AG09319 (cell line): ENCODE measurements around the gene SLC35C1.

Experiments
- DNase-seq: peaks from one replicate; pipeline ENCODE4 v3.0.0-alpha.2; 2010; ENCODE audit warnings: low read depth; ENCODE audit errors: extremely low read depth
- TF ChIP-seq, protein P1 (sequence below): IDR thresholded peaks from 2 replicates; pipeline ENCODE4 v1.5.1; 2011; ENCODE audit warnings: low read depth, mild to moderate bottlenecking, inconsistent platforms, low read length, moderate library complexity

SLC35C1 gene

DNA sequence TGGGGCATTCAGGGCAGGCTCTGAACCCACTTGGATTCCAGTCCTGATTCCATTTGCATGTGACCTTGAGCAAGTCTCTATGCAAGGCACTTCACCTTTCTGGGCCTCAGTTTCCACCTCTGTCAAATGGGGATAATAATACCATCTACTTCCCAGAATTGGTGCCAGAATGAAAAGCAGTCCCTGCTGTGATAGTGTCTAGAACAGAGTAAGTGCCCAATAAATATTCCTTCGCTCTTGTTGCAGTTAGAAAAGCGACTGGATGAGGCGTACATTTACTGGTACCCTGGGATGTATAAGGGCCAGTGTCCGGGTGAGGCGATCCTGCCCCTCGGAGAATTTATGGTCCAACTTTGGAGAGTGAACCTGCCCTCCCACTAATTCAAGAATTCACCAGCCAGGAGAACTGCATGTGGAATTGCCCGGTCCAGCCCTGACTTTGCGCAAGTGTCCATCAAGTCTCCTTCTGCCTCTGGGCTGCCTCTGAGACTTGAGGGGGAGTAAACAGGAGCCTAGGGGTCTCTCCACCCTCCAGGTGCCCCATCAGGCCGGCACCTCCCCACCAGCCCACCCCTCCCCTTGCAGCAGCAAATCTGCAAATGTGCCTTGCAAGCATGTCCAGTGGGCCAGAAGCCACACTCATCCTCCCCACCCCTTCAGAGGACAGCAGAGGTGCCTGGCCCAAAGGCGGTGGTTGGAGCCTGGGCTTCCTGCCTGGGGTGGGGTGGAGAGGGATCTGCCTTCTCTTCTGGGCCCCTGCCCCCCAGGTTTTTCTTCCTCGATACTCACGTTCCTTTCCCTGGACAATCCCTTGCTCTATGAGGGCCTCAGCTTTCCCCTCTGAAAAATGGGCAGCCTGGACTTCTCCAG lies 30.9 kb upstream of the SLC35C1 start:
- no peak for DNase-seq

DNA sequence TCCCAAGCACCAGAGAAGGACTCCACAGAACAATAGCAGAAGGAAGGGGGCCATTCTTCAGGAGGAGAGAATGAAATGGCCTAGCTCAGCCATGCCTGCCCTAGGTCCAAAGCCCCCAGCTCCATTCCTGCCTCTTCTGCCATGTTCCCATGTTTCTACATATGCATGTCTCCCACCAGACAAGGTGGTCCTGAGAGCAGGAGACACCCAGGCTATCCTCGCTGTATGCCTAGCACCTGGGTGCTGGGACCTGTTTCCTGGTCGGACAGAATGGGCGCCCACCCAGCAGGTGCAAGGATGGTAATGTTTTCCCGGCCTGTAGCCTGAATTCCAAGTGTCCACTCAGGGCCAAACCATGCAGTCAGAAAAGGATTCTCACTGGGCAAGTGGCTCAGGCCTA lies 30.2 kb upstream of the SLC35C1 start:
- DNase-seq, result no peak
- TF ChIP-seq, protein P1, sequence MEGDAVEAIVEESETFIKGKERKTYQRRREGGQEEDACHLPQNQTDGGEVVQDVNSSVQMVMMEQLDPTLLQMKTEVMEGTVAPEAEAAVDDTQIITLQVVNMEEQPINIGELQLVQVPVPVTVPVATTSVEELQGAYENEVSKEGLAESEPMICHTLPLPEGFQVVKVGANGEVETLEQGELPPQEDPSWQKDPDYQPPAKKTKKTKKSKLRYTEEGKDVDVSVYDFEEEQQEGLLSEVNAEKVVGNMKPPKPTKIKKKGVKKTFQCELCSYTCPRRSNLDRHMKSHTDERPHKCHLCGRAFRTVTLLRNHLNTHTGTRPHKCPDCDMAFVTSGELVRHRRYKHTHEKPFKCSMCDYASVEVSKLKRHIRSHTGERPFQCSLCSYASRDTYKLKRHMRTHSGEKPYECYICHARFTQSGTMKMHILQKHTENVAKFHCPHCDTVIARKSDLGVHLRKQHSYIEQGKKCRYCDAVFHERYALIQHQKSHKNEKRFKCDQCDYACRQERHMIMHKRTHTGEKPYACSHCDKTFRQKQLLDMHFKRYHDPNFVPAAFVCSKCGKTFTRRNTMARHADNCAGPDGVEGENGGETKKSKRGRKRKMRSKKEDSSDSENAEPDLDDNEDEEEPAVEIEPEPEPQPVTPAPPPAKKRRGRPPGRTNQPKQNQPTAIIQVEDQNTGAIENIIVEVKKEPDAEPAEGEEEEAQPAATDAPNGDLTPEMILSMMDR, result no peak

More for the DNA sequence above, 30.9 kb upstream of the SLC35C1 start:
- TF ChIP-seq, protein P1, result no peak

DNA sequence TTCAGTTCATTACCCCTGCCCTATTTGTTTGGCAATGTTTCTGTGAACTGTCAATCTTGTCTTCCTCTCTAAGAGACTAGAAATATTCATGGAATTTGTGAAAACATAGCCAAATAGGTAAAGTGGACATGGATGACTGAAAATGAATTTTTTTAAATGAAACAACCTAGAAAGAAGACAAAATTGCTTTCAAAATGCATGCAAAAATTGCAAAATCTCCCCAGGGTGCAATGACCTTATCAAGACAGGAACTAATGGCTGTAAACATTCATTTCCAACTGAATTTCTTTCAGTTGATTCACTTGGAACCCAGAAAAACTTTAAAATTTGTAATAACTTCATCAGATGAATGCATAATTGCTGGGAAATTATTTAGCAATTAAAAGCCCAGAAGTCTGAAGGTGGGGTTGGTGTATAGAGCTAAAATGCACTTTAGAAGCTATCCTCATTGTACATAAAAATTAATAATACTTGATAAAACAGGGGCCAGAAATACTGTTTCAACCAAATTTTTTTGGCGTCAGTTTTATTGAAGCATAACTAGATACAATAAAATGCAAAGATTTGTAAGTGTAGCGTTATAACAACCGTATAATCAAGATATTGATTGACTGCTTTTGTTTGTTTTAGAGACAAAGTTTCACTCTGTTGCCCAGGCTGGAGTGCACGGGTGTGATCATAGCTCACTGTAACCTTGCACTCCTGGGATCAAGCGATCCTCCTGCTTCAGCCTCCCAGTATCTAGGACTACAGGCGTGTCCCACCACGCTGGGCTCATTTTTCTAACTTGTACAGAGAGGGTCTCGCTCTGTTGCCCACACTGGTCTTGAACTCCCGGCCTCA lies 27.6 kb upstream of the SLC35C1 start:
- TF ChIP-seq, protein P1, result no peak
- no peak for DNase-seq

DNA sequence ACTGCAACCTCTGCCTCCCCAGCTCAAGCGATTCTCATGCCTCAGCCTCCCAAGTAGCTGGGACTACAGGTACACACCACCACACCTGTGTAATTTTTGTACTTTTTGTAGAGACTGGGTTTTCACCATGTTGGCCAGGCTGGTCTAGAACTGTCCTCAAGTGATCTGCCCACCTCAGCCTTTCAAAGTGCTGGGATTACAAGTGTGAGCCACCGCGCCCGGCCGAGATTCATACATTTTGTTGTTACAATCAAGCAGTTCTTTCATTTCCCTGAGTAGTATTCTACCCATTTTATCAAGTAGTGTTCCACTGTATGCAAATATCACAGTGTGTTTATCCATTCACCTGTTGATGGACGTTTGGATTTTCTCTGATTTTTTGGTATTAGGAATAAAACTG lies 26.6 kb upstream of the SLC35C1 start:
- DNase-seq, result no peak
- TF ChIP-seq, protein P1, result no peak

DNA sequence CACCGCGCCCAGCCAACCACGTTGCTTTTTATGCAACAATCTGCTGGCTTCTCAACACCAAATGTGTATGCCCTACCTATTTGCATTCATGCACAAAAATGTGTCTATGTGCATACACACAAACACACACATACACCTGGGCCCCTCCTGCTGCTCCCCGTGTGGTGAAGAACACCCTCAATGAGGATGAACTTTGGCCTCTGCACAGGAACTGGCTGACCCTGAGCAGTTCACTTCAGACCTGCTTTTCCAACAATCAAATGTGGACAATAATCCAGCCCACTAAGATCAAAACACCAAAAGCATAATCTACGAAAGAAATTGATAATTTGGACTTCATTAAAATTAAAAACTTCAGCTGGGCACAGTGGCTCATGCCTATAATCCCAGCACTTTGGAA lies 25.3 kb upstream of the SLC35C1 start:
- DNase-seq, result no peak
- TF ChIP-seq, protein P1, result no peak

DNA sequence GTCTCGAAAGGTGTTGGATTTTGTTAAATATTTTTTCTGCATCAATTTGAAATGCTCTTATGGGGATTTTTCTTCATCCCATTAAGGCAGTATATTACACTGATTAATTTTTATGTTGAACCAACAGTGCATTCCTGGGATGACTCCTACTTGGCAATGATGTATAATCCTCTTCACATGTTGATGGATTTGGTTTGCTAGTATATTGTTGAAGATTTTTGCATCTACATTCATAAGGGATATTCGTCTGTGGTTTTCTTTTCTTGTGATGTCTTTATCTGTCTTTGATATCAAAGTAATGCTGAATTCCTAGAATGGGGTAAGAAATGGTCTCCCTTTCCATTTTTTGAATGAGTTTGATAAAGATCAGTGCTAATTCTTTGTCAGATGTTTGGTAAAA lies 18.7 kb upstream of the SLC35C1 start:
- DNase-seq, result no peak
- TF ChIP-seq, protein P1, result no peak

DNA sequence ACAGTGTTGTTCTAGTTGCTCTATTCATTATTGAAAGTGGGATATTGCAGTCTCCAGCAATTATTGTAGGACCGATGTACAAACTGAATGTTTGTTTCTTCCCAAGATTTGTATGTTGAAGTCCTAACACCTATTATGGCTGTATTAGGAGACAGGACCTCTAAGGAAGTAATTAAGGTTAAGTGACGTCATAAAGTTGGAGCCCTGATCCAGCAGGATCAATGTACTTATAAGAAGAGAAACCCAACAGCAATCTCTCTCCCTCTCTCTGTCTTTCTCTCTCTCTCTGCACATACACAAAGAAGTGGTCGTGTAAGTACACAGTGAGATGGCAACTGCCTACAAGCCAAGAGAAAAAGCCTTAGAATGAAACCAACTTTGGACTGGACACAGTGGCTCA lies 16.1 kb upstream of the SLC35C1 start:
- TF ChIP-seq, protein P1, result no peak
- no peak for DNase-seq
